Stimulated activated CD4-positive, alpha-beta T cell treated with anti-CD3 and anti-CD28 coated beads, Interleukin-2, amount 100 ng/mL, for 24 hours (primary cell): ENCODE data around the gene PLCH1.

Source experiments
- DNase-seq, 2 donors: peaks; one replicate each; pipeline ENCODE4 v3.0.0-alpha.2; 2020

The PLCH1 gene

DNA sequence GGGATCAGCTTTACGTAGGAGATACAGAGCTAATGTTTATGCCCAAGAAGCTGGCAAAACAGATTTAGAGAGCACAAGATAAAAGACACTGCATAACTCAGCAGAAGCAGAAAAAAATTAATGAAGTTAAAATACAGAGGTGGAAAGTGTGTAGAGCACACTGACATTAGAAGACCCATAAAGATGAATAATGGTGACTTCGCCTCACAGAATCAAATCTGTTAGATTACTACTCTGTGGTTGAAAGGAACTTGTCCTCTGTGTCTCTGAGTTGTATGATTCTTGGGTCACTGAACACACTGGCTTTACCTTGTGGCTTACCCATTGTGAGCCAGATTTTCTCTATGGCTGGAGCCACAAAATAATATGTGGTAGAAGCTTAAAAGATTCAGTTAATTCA, 224.4 kb downstream of the PLCH1 start:
- DNase-seq = no peak

DNA sequence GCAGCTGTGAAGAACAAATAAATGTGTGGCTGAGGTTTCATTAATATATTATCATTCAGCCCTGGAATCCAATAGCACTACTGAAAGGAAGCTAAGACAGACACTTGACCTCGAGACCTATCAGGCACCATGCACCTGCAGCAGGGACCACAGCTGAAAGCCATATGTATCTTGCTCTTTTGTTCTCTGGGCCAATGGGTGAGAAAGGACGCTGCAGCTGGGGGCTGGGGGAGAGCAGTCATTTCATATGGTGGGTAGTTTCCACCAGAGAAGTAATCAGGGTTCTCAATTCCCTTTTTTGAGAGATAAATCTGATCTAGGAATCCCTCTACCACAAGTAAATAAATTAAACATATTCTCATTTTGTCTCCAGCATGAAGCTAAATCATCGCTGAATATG, 225.8 kb downstream of the PLCH1 start:
- DNase-seq = no peak

DNA sequence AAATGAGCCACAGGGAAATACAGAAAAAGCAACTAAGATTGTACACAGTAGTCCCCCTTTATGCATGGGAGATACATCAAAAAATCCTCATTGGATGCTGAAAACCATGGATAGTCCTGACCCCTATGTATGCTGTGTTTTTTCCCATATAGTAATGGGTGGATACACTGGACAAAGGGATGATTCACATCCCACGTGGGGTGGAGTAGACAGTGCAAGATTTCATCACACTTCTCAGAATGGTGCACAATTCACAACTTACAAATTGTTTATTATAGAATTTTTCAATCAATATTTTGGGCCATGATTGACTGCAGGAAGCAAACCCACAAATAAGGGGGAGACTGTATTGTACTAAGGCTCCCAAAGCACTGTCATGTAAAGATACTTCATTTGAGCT, 227.0 kb downstream of the PLCH1 start:
- DNase-seq = no peak

- DNase-seq = no peak
Observed at GRCh38 chr3:155516439-155516838, 228.4 kb downstream of the PLCH1 start.

GRCh38 chr3:155512867-155513261, 232.0 kb downstream of the PLCH1 start:
- no peak for DNase-seq

- no peak for DNase-seq
Observed at GRCh38 chr3:155512175-155512866, 232.6 kb downstream of the PLCH1 start.

DNA sequence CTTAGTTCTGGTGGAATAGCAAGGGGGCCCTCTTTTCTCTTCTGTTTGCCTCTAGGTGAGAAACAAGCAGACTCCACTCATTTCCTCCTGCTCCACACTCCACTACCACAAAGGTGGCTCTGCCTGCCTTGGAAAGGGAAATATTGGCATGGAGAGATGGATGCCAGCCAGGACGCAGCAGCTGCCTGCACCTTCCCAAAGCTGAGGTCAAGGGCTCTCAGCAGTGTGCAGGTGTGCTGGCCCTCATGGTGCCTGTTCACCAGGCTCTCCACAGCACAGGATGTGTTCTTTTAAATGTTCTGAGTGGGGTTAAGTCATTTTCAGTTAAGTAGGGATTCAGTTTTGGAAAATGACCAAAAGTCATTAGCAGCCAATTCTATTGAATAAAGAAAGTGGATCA, 240.2 kb downstream of the PLCH1 start:
- no peak for DNase-seq

DNA sequence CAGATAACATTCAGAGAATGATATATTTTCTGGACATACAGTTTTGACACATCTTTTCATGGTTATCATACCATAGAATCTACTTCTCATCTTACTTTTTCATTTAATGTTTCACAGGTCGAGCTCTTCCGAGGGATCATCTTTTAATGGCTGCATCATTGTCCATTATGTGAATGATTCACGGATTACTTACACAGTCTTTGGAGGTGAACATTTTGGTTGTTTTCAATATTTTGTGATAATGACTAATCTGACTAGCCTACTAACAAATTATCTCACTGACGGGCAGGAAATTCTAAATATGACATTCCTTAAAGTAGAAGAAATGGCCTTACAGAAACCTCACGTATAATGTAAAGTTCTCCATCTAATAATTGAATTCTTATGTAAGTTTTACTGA, 242.2 kb downstream of the PLCH1 start:
- no peak for DNase-seq

GRCh38 chr3:155500194-155500818, 244.6 kb downstream of the PLCH1 start:
- DNase-seq = no peak

GRCh38 chr3:155497930-155498647, 246.8 kb downstream of the PLCH1 start:
- DNase-seq = no peak

DNA sequence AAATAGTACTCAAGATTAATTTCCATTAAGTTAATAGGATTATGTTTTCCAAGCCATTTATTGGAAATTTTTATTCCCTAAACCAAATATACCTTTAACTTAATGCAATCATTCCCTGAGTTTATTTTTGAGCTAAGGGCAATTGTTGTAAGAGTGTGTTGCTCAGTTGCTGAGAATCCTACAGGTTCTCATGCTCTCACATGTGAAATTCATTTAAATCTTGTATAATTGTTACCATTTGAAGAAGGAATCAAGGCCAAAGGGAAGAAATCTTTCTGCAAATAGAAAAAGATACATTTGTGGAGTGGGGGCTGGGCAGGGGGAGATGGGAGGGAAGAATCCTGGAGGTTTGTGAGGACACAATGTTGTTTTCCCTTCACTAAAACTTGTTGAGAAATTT, 248.7 kb downstream of the PLCH1 start:
- DNase-seq = no peak

- DNase-seq = no peak
Observed at GRCh38 chr3:155495387-155495786, 249.5 kb downstream of the PLCH1 start.

- DNase-seq = no peak
Observed at GRCh38 chr3:155494332-155494731, 250.5 kb downstream of the PLCH1 start.

DNA sequence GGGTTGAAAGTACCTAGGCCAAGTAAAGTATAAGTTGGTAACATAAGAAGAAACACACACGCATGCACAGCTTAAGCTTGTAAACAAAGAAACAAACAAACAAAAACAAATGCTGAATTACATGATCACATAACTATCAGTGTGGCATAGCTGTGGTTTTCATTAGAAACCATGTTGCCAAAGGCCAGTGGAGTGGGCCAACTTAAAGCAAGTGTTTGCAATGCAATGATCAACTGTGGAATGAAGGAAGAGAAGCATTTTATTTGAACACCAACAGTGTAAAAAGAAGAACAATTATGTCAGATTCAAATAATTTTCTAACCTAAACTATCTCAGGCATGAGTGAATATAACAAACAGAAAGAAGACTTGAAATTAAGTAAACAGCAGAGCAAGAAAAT, 252.0 kb downstream of the PLCH1 start:
- DNase-seq = no peak

GRCh38 chr3:155491696-155492095, 253.2 kb downstream of the PLCH1 start:
- DNase-seq = no peak

DNA sequence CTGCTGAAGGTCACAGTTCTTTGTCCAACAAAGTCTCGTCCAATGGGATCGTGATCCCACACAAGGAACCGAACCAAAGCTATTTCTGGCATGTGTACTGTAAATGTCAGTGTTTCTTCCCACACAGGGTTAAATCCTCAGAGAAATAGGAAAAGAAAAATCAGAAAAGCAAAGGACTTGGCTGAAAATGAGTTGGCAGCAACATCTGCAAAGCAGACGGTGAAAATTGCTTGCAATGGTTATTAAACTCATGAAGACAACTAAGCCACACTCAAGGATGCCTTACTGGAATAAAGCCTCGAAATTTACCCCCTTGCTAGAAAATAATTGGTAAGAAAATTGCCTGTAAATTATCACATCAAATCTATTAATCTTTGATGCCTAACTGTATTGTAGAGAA, 256.2 kb downstream of the PLCH1 start:
- no peak for DNase-seq

DNA sequence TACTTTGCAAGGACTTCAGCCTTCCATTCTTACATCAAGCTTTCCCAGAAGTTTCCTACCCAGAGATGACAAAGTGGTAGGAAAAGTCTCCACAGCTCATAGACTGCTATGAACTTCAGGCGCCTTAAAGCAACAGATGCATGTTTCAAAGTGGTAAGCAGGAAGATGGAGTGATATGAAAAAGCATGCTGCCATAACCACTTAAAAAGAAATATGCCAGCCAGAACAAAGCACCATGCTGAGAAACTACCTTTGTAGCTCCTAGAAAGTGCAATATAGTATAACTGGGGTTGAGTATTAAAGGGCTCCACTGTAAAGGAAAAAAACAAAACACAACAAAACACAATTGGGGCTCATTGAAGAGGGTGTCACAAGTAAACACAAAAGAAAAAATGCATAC, 259.0 kb downstream of the PLCH1 start:
- no peak for DNase-seq

DNA sequence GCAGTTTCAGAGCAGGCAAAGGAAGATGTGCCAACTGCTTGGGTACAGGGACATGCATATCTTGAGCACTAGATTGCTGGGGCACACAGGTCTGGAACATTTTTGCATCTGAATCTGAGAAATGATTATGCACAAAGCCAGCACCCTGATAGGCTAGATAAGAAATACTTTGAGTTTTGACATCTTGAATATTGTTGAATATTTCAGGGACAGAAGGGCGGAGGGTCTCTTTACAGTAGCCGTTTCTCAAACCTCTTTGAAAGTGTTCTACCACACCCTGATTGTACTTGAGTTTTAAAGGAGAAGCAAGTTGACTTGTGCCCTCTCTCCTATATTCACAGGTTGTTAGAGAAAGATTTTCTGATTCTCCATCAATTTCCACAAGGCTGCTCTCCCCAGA, 263.3 kb downstream of the PLCH1 start:
- DNase-seq = no peak

GRCh38 chr3:155481089-155481488, 263.8 kb downstream of the PLCH1 start:
- DNase-seq = no peak

GRCh38 chr3:155465664-155466063, 279.2 kb downstream of the PLCH1 start:
- no peak for DNase-seq

- DNase-seq = no peak
Observed at GRCh38 chr3:155462672-155463071, 282.2 kb downstream of the PLCH1 start.

DNA sequence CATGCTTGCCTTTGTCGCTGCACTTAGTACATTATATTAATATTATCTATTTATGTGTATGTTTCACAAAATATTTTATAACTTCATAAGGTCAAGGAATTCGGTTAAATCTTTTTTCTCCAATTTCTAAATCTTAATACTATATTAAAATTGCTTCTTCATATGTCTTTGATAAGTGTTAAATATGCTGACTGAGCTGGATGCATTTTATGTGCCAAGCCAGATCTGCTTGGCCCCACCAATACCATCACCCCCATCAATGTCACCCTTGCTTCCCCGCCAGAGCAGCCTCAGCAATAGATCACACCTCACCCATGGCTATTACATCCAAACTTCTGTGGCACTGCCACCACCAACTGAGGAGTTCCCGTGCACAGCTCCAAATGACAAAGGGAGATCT, 287.3 kb downstream of the PLCH1 start:
- DNase-seq = no peak

GRCh38 chr3:155455765-155456164, 289.1 kb downstream of the PLCH1 start:
- no peak for DNase-seq

GRCh38 chr3:155453512-155453911, 291.4 kb downstream of the PLCH1 start:
- DNase-seq = no peak
